ENCODE data around the gene MBOAT2. TPM values are rescaled to one million over a fixed set of nuclear protein-coding genes. Genes with fewer than 3 reads are reported as not detected.

MBOAT2 gene
- total and polyA plus RNA-seq, 12 donors = 0.24 to 9.6 (median 2.3) TPM

DNA sequence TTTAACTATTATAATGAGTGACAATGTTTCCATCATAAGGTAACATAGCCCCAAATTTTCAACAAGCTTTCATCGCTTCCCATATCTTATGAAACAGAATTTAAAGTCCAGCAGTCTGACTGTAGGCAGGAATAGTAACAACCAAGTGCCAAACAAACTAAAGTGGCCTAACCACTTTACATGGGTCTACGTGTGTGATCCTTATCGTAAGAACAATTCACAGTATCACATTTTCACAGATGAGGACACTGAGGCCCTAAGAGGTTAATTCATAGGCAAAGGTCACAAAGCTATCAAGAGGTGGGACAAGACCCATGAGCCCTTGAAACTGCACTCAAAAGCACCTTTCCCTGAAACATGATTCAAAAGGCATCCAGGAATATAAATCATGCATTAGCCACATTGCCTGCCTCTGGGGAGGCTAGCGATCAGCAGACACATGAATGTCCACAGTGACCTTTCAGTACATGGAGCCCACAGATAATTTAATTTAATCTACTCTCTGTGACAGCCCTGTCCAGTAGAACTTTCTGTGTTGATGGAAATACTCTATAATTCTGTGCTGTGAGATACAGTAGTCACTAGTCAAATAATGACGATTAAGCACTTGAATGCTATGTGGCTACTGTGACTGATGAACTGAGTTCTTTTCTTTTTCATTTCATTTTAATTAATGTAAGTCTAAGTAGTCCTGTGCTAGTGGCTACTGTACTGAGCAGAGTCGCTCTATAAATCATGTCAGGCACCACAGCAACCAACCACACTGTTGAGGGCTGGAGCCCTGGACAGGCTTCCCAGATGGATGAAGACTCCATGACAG is 196.4 kb downstream of the MBOAT2 start:
- H3K9me3 ChIP-seq (replicated peaks in 1 of 3) = no peaks in the 10 kb centered on the region
- DNase-seq = no peak
- TF ChIP-seq, protein P1, sequence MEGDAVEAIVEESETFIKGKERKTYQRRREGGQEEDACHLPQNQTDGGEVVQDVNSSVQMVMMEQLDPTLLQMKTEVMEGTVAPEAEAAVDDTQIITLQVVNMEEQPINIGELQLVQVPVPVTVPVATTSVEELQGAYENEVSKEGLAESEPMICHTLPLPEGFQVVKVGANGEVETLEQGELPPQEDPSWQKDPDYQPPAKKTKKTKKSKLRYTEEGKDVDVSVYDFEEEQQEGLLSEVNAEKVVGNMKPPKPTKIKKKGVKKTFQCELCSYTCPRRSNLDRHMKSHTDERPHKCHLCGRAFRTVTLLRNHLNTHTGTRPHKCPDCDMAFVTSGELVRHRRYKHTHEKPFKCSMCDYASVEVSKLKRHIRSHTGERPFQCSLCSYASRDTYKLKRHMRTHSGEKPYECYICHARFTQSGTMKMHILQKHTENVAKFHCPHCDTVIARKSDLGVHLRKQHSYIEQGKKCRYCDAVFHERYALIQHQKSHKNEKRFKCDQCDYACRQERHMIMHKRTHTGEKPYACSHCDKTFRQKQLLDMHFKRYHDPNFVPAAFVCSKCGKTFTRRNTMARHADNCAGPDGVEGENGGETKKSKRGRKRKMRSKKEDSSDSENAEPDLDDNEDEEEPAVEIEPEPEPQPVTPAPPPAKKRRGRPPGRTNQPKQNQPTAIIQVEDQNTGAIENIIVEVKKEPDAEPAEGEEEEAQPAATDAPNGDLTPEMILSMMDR (IDR thresholded peaks at IDR 0.05) = no peak
- no peak for TF ChIP-seq POLR2A (IDR thresholded peaks at IDR 0.05)
- WGBS, 4 donors = 87 to 92% (median 89%) methylated on average over 6 of the region's 6 CpGs
- H3K27ac ChIP-seq = peak overlapping the region in 1 of 5 donors; percentile 7
- no peaks in the 10 kb centered on the region for H3K4me1 ChIP-seq (replicated peaks in 1 of 2)
- intact Hi-C loops (cut with DNase I) = no loop called here
- no peaks in the 10 kb centered on the region for H3K27me3 ChIP-seq
- no peak overlapping the region for H3K4me3 ChIP-seq
- peaks cover 0 to 58% of the 10 kb centered on the region in 2 donors for H3K36me3 ChIP-seq (replicated peaks in 1 of 2)

DNA sequence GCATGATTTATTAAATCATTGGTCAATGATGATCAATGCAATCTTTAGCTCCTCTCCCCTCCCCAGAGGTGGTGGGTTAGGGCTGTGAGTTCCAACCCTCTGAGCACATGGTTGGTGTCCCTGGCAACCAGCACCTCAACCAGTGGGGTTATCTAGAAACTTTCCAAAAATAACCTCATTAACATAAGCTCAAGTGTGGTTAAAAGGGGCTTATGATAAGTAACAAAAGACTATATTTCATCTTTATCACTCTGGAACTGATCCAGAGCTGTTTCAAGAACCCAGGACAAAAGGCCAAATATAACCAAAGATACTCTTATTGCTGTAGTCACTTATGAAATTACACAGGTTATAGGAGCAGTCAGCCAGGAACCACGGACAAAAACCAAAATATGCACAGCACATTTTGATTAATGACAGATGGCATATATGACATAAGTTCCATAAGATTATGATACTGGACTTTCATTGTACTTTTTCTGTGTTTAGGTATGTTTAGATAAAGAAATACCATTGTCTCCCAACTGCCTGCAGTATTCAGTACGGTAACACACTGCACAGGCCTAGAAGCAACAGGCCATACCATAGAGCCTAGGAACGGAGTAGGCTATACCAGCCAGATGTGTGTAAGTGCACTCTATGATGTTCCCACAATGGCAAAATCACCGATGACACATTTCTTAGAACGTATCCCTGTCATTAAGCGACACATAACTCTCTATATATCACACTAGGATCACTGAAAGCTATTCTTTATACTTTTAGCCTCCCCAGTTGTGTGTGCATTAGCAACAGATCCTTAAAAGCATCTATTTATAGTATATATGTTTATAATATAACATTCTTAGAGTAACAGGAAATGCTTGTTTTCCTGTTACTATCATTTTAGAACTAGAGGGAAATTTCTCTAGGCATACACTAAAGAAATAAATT is 197.9 kb downstream of the MBOAT2 start:
- 84 to 87% (median 87%) methylated on average over 6 of the region's 6 CpGs for WGBS, 4 donors
- Histone ChIP-seq H3K9me3 (replicated peaks in 1 of 3) (no peaks in the 10 kb centered on the region), H3K4me1 (replicated peaks in 1 of 2) (no peaks in the 10 kb centered on the region), H3K4me3 (no peak overlapping the region), H3K27ac (no peak overlapping the region), H3K27me3 (no peaks in the 10 kb centered on the region), H3K36me3 (replicated peaks in 1 of 2) (peaks cover 0 to 51% of the 10 kb centered on the region in 2 donors)
- no peak for DNase-seq
- TF ChIP-seq POLR2A (IDR thresholded peaks at IDR 0.05) = no peak
- TF ChIP-seq, protein P1 (IDR thresholded peaks at IDR 0.05) = no peak
- intact Hi-C loops (cut with DNase I) = no loop called here

DNA sequence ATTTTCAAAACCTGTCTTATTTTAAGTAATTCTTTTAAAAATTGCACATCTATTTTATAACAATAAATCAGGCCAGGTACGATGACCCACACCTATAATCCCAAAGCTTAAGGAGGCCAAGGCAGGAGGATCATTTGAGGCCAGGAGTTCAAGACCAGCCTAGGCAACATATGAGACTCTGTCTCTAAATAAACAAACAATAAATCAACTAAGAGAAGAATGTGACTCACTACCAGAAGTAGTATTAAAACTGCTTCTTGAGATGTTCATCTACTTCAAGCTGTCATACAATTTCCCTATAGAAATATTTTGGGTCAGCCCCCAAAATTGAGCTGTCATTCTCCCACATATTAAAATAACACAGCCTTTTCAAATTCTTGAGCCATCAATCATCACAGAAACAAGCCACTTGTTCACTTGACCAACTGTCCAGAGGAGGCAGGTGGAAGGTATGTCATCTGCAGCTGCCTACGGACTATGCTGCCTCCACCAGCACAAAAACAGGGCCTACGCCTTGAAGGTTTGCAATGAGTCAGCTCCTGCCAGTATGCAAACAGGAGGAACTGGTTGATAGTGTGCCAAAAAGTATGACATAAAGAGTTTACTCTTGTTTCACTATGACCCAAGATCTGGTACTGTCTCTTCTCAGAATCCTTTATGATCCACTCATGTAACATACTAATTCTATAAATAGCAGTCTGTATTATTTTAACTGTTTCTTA is 199.7 kb downstream of the MBOAT2 start:
- intact Hi-C loops (cut with DNase I) = no loop called here
- Histone ChIP-seq H3K36me3 (replicated peaks in 1 of 2) (peaks cover 0 to 51% of the 10 kb centered on the region in 2 donors), H3K27me3 (no peaks in the 10 kb centered on the region), H3K4me1 (replicated peaks in 1 of 2) (no peaks in the 10 kb centered on the region), H3K9me3 (replicated peaks in 1 of 3) (no peaks in the 10 kb centered on the region), H3K4me3 (no peak overlapping the region), H3K27ac (no peak overlapping the region)
- TF ChIP-seq, protein P1 (IDR thresholded peaks at IDR 0.05) = no peak
- no peak for TF ChIP-seq POLR2A (IDR thresholded peaks at IDR 0.05)
- 63 to 91% (median 80%) methylated on average over 3 of the region's 3 CpGs for WGBS, 4 donors
- peak in 4 of 7 donors; percentile 26 to 58 (median 36) for DNase-seq

Measured in adrenal gland (tissue), 12 donors.